ENCODE measurements around the gene TRPV6.

Gene TRPV6

GRCh38 chr7:142908290-142908689, 22.7 kb upstream of the TRPV6 start:
- DNase-seq (ENCODE audit: low read depth in 2 of 2), result no peak

- DNase-seq (ENCODE audit: low read depth in 2 of 2), result no peak
Observed at GRCh38 chr7:142906643-142907042, 21.1 kb upstream of the TRPV6 start.

GRCh38 chr7:142905759-142906158, 20.2 kb upstream of the TRPV6 start:
- DNase-seq (ENCODE audit: low read depth in 2 of 2), result no peak

GRCh38 chr7:142904128-142904527, 18.6 kb upstream of the TRPV6 start:
- no peak for DNase-seq (ENCODE audit: low read depth in 2 of 2)

- DNase-seq (ENCODE audit: low read depth in 2 of 2), result no peak
Observed at GRCh38 chr7:142901426-142902259, 16.1 kb upstream of the TRPV6 start.

- DNase-seq (ENCODE audit: low read depth in 2 of 2), result no peak
Observed at GRCh38 chr7:142899661-142900060, 14.1 kb upstream of the TRPV6 start.

- no peak for DNase-seq (ENCODE audit: low read depth in 2 of 2)
Observed at GRCh38 chr7:142898377-142899170, 13.0 kb upstream of the TRPV6 start.

- no peak for DNase-seq (ENCODE audit: low read depth in 2 of 2)
Observed at GRCh38 chr7:142897691-142898090, 12.1 kb upstream of the TRPV6 start.

GRCh38 chr7:142896741-142897379, 11.3 kb upstream of the TRPV6 start:
- no peak for DNase-seq (ENCODE audit: low read depth in 2 of 2)

- DNase-seq (ENCODE audit: low read depth in 2 of 2), result no peak
Observed at GRCh38 chr7:142896151-142896550, 10.6 kb upstream of the TRPV6 start.

- no peak for DNase-seq (ENCODE audit: low read depth in 2 of 2)
Observed at GRCh38 chr7:142894985-142895593, 9.5 kb upstream of the TRPV6 start.

GRCh38 chr7:142894112-142894984, 8.8 kb upstream of the TRPV6 start:
- DNase-seq (ENCODE audit: low read depth in 2 of 2), result no peak

GRCh38 chr7:142892951-142893350, 7.4 kb upstream of the TRPV6 start:
- DNase-seq (ENCODE audit: low read depth in 2 of 2), result no peak

GRCh38 chr7:142891490-142892082, 6.0 kb upstream of the TRPV6 start:
- no peak for DNase-seq (ENCODE audit: low read depth in 2 of 2)

- DNase-seq (ENCODE audit: low read depth in 2 of 2), result no peak
Observed at GRCh38 chr7:142890874-142891485, 5.4 kb upstream of the TRPV6 start.

GRCh38 chr7:142889816-142890215, 4.3 kb upstream of the TRPV6 start:
- DNase-seq (ENCODE audit: low read depth in 2 of 2), result no peak

GRCh38 chr7:142887282-142888015, 1.9 kb upstream of the TRPV6 start:
- no peak for DNase-seq (ENCODE audit: low read depth in 2 of 2)

- no peak for DNase-seq (ENCODE audit: low read depth in 2 of 2)
Observed at GRCh38 chr7:142886866-142887265, 1.3 kb upstream of the TRPV6 start.

GRCh38 chr7:142884286-142884640, 1.3 kb downstream of the TRPV6 start:
- no peak for DNase-seq (ENCODE audit: low read depth in 2 of 2)

Measured in stimulated activated CD4-positive, alpha-beta T cell treated with anti-CD3 and anti-CD28 coated beads, Interleukin-4, amount 100 ng/mL, for 48 hours (primary cell).